ENCODE results near the gene ANKUB1.

The ANKUB1 gene

GRCh38 chr3:149800693-149801092, 8.3 kb upstream of the ANKUB1 start:
- CTCF ChIA-PET = no interaction called here
- TF ChIP-seq, protein P1, sequence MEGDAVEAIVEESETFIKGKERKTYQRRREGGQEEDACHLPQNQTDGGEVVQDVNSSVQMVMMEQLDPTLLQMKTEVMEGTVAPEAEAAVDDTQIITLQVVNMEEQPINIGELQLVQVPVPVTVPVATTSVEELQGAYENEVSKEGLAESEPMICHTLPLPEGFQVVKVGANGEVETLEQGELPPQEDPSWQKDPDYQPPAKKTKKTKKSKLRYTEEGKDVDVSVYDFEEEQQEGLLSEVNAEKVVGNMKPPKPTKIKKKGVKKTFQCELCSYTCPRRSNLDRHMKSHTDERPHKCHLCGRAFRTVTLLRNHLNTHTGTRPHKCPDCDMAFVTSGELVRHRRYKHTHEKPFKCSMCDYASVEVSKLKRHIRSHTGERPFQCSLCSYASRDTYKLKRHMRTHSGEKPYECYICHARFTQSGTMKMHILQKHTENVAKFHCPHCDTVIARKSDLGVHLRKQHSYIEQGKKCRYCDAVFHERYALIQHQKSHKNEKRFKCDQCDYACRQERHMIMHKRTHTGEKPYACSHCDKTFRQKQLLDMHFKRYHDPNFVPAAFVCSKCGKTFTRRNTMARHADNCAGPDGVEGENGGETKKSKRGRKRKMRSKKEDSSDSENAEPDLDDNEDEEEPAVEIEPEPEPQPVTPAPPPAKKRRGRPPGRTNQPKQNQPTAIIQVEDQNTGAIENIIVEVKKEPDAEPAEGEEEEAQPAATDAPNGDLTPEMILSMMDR (conservative IDR thresholded peaks at IDR 0.05; ENCODE audit: low read depth) = no peak
- no peak for DNase-seq (ENCODE audit: low spot score)
- no peak overlapping the region for H3K27ac ChIP-seq
- POLR2A ChIA-PET (ENCODE audit: low non-redundant PET) = no interaction called here

DNA sequence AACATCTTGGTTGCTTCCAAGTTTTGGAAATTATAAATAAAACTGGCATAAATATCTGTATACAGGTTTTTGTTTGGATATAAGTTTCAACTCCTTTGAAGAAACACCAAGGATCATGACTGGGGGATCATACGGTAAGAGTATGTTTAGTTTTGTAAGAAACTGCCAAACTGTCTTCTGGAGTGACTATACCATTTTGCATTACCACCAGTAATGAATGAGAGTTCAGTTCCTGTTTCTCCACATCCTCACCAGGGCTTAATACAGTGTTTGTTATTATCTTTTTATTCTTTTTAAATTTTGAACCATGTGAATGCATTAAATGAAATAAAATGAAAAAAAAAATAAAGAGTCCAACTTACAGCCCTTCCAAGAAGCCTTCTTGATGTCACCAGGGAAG, 3.7 kb upstream of the ANKUB1 start:
- TF ChIP-seq, protein P1 (conservative IDR thresholded peaks at IDR 0.05; ENCODE audit: low read depth) = no peak
- ChIA-PET CTCF (no interaction called here), POLR2A (ENCODE audit: low non-redundant PET) (no interaction called here)
- H3K27ac ChIP-seq = no peak overlapping the region
- no peak for DNase-seq (ENCODE audit: low spot score)

DNA sequence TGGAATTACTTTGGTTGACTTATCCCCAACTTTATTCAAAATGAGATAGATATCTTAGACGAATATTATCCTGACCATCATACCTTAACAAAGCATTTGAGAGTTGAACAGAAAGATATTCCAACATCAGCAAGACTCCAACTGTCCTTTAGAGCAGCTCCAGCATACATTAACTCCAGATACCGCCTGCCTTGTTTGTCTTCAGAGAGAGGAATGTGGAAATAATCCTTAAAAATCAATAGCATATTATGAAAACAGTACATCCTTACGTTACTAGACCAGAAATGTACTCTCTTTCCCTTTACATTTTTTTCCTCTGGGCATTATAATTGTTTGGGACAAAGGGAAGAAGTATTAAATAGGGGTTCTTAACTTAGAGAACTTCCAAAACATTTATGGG, 1.7 kb downstream of the ANKUB1 start:
- ChIA-PET POLR2A (ENCODE audit: low non-redundant PET) (interaction anchor here (0.6 kb wide), 1 partner anchor 47 kb away, joined by 3 read pairs; no protein-coding TSS in a partner anchor), CTCF (no interaction called here)
- no peak for DNase-seq (ENCODE audit: low spot score)
- TF ChIP-seq, protein P1 (conservative IDR thresholded peaks at IDR 0.05; ENCODE audit: low read depth) = no peak
- no peak overlapping the region for H3K27ac ChIP-seq

GRCh38 chr3:149790268-149790667, 2.1 kb downstream of the ANKUB1 start:
- CTCF ChIA-PET = no interaction called here
- no peak overlapping the region for H3K27ac ChIP-seq
- peak; percentile 42 for DNase-seq (ENCODE audit: low spot score)
- POLR2A ChIA-PET (ENCODE audit: low non-redundant PET) = no interaction called here
- TF ChIP-seq, protein P1 (conservative IDR thresholded peaks at IDR 0.05; ENCODE audit: low read depth) = no peak

DNA sequence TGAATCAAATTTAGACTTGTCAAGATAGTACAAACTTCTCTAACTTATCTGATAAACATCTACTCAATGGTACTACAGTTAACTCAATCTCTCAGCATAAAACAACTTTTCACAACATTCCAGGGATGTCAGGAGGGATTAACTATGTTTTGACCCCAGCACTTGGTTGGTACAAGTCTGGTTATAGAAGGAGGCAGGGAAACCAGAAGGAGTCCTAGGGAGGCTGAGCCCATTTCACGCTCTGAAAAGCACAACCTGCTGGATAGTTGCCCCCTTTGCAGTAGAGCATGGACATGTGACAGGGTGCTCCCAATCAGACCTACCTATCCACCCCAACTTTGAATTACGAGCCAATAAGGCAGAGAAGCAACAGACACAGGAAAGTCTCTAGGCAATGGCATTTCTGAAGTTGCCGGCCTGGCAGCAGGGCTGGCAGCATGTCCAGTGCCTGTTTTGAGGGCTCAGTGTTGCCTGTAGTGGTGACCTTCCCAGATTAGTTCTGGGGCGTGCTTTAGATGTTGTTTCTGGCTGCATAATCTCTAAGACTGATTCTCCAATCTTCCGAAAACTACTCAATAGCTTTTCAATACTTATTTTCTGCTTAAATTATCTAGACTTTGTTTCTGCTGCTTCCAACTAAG, 8.2 kb downstream of the ANKUB1 start:
- peak overlapping the region; percentile 88 for H3K27ac ChIP-seq
- POLR2A ChIA-PET (ENCODE audit: low non-redundant PET) = no interaction called here
- TF ChIP-seq, protein P1 (conservative IDR thresholded peaks at IDR 0.05; ENCODE audit: low read depth) = no peak
- DNase-seq (ENCODE audit: low spot score) = peak; percentile 42
- CTCF ChIA-PET = no interaction called here

GRCh38 chr3:149783576-149783975, 8.8 kb downstream of the ANKUB1 start:
- H3K27ac ChIP-seq = no peak overlapping the region
- TF ChIP-seq, protein P1 (conservative IDR thresholded peaks at IDR 0.05; ENCODE audit: low read depth) = no peak
- DNase-seq (ENCODE audit: low spot score) = peak; percentile 82
- ChIA-PET CTCF (interaction anchor here (2.1 kb wide), 1 partner anchor 12 kb away, joined by 17 read pairs; no protein-coding TSS in a partner anchor), POLR2A (ENCODE audit: low non-redundant PET) (interaction anchor here (0.7 kb wide), 1 partner anchor 28 kb away, joined by 3 read pairs; no protein-coding TSS in a partner anchor)

All from RWPE1 (cell line).